Skeletal muscle cell (primary cell): Measurements from ENCODE around the gene NUDT14.

Experiments
- DNase-seq: peaks from one replicate; pipeline ENCODE4 v3.0.0-alpha.2; 2010; ENCODE audit warnings: low read depth
- H3K4me3 ChIP-seq: 2 replicates; pipeline ENCODE4 v1.5.1; 2011; ENCODE audit warnings: low read depth, mild to moderate bottlenecking, control low read depth, low read length, moderate library complexity

NUDT14 gene

DNA sequence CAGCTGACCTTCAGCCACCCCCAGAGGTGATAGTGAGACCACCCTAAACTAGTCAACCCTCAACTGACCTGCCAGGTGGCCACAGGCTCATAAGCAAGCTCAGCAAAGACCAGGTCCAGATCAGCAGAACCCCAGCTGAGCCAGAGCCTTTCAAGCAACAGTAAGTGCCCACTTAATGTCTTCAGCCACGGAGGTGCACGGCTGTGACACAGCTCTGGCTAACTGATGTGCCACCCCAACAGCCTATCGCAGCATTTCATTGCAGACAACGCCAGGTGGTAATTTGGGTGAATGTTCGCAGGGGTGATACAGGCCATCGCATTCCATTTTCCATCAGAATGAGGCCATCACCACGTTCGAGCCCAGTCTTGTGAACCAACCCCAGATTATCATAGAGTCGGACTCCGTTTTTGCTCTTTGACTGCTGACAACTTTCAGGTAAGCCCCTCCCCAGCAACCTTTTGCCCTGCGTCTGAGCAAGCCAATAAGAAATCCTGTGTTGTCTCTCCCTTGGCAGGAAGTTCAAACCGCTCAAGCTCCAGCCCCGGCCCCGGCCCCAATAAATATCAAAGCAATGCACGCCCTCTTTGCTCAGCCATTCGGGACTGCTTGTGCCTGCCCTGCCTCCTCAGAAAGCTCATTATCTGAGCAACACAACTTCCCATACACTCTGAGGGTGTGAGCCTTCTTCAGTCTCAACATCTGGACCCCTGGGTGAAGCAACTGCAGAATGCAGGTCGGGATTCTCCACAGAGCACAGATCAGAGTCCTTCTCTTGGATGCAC lies 56.9 kb downstream of the NUDT14 start:
- DNase-seq, result no peak
- H3K4me3 ChIP-seq, result no peak overlapping the region

DNA sequence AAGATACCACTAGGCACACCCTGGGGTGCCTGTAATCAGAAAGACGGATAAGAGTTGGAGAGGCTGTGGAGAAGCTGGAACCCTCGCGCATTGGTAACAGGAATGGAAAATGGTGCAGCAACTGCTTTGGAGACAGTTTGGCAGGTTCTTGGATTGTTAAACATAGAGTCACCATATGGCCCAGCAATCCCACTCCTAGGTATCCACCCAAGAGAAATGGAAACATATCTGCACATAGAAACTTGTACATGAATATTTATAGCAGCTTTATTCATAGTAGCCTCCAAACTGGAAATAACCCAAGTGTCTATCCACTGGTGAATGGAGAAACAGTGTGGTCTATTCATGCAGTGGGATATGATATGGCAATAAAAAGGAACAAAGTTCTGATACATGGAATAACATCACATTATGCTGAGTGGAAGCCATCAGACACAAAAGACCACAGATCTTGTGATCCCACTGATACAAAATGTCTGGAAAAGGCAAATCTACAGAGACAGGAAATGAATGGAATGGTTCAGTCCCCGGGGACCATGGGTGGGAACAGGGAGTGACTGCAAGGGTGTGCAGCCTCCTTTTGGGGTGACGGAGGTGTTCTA lies 57.9 kb downstream of the NUDT14 start:
- DNase-seq, result no peak
- no peak overlapping the region for H3K4me3 ChIP-seq
